Caki2 (cell line): ENCODE data around the gene PCSK2. TPM values are rescaled to one million over a fixed set of nuclear protein-coding genes. Genes with fewer than 3 reads are reported as not detected.

Source experiments
- DNase-seq: peaks from one replicate; pipeline ENCODE4 v3.0.0-alpha.2; 2015; ENCODE audit warnings: low read depth
- in situ Hi-C: cut with HindIII; loops from 2 replicates; pipeline ENCODE4 v1.10.0; 2016; ENCODE audit warnings: low sequenced_read_pairs, low pct_unique_long_range_greater_than_20kb, mixed read lengths
- total RNA-seq: library from RNA; depleted of rRNA; stranded (reverse); fragments of >200 nt; shearing (Covaris generic); gene quantifications from 2 replicates; pipeline ENCODE4 v1.2.3, GENCODE V29; 2014; ENCODE audit warnings: low replicate concordance

The PCSK2 gene
- total RNA-seq, 1 experiment from 2014 or later: 0.91 TPM

DNA sequence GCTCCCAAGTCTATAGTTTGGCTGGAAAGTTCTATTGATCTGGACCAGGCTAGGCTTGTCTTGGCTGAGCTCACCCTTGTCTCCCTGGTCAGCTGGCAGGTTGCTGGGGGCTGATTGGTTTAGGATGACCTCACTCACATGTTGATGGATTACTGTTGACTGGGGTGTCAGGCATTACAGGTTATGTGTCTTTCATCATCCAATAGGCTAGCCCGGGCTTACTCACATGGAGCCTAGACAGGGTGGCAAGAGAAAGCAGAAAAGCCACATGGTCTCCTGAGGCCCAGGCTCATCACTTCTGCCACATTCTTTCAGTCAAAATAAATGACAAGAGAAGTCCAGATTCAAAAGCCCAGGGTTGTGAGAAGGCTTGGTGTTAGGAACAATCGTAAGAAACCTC is 200.8 kb downstream of the PCSK2 start:
- in situ Hi-C loops: loop anchor here (25.0 kb wide), 1 partner anchor 615 kb away; no protein-coding TSS in a partner anchor
- DNase-seq: no peak

DNA sequence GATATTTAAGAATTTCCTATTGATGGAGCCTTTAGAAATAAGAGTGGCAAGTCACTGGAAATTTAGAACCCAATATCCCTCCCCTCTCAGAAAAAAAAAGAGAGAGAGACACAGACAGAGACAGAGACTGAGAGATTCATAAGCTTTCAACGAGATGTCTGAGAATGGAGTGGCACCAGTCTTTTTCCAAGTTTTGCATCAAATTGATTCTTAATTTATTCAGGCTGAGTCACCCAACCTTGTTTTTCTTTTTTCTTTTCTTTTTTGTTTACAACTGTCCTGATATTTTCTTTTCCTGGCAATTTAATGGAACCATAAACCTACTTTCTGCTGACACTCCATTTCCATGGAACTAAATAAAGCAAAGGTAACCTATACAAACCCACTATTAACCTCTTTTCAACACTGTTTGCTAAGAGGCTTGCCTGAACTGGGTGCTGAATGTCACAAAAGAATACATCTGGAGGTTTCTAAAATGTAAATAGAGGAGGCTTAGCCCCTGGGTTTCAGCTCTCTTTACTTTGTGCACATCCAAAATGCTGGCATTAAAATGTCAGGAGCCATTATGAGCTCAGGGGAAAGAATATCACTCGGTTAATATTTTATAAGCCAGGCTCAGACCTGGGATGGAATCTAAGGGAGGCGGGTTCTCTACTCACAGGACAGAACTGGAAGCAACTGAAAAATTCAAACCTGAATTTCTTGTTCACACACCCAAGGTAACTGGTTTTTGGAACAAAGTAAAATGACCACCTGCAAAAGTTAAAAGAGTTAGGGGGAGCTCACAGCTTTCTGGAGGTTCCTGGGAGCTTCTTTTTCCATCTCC is 203.5 kb downstream of the PCSK2 start:
- peak; percentile 14 for DNase-seq
- in situ Hi-C loops: loop anchor here (25.0 kb wide), 1 partner anchor 618 kb away; no protein-coding TSS in a partner anchor

DNA sequence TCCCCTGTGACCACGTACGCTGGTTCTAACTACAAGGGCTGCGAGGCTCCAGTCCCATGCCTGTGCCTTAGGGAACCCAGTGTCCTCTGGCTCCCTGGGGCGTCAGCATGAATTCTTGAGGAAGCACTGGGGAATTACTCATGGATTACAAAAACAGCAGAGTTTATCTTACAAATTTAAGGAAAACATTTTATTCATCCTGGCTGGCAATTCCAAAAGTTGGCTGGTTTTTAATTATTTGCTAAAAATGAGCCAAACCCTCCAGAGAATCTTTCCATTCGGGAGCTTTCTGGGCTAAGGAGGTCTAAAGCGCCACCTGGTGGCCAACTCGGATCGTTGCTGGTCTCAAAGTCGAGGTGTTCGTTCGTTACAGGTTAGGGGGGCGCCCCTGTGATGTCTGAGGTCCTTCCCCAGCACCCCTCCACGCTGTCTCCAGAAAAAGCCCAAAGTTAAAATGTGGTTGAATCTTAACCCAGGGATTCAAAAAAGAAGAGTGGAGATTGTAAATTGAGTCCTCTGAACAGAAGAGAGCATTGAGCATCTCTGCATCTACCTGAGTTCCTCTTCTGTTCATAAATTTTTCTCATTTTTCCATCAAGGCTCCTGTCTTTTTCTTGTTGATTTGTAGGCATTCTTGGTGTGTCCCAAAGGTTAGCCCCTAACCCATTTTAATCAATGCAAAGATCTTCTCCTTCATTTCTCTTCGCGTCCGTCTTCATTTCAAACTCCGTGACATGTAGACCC is 205.0 kb downstream of the PCSK2 start:
- DNase-seq: peak; percentile 71
- in situ Hi-C loops: loop anchor here (25.0 kb wide), 1 partner anchor 619 kb away; no protein-coding TSS in a partner anchor

DNA sequence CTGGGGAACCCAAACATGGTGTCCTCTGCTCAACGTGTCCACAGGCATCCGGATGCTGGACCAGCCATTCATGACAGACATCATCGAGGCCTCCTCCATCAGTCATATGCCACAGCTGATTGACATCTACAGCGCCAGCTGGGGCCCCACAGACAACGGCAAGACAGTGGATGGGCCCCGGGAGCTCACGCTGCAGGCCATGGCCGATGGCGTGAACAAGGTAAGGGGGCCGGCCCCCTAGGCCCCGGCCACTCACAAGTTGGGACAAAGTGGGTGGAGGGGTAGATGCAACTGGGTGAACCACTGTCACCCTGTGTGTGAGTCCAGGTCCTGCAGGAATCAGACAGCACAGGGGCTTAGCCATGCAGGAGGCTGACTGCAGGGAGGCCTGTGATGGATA is 209.8 kb downstream of the PCSK2 start:
- in situ Hi-C loops: loop anchor here (25.0 kb wide), 1 partner anchor 624 kb away; no protein-coding TSS in a partner anchor
- DNase-seq: no peak

DNA sequence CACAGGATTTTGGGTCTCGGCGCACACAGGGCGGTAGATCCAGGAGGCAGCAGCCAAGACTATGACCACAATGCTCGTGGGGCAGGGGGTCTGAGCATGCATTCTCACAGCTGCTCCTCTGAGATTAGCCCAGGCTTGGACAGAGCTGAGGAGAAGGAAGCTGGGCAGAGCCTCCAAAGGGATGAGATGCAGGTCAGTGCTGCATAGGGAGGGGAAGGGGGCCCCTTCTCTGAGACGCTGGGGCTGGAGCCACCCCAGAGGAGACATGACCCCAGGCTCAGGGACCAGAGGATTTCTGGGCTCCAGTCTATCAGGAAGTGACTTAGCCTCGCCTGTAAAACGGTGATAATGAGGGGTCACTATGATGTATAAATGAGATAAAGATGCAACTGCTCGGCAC is 210.4 kb downstream of the PCSK2 start:
- no peak for DNase-seq
- in situ Hi-C loops: loop anchor here (25.0 kb wide), 1 partner anchor 625 kb away; no protein-coding TSS in a partner anchor

DNA sequence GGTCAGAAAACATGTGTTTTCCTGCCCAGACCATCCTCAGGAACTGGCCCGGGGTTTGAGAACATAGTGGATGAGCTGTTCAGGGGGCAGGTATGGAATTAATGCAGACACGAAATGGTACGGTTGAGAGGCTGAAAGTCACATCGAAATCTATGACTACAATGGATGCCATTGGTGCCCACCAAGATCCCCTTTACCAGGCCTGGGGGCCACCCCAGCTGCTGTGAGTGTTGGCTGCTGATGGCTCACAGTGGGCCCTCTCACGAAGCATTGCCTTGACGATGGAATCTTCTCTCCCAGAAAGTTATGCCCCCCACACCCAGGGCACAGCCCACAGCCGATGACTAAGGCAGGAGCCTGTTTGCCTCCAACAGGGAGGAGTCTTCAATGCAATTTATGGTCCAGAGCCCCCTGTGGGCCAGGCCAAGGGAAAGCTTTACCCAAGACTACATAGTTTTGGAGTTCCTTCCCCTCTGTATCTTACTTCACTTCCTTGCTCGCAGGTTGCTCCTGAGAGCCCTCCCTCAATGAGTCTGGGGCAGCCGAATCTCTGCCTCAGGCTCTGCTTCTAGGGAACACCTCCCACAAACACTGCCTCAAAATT is 211.7 kb downstream of the PCSK2 start:
- no peak for DNase-seq
- in situ Hi-C loops: loop anchor here (25.0 kb wide), 1 partner anchor 626 kb away; no protein-coding TSS in a partner anchor

DNA sequence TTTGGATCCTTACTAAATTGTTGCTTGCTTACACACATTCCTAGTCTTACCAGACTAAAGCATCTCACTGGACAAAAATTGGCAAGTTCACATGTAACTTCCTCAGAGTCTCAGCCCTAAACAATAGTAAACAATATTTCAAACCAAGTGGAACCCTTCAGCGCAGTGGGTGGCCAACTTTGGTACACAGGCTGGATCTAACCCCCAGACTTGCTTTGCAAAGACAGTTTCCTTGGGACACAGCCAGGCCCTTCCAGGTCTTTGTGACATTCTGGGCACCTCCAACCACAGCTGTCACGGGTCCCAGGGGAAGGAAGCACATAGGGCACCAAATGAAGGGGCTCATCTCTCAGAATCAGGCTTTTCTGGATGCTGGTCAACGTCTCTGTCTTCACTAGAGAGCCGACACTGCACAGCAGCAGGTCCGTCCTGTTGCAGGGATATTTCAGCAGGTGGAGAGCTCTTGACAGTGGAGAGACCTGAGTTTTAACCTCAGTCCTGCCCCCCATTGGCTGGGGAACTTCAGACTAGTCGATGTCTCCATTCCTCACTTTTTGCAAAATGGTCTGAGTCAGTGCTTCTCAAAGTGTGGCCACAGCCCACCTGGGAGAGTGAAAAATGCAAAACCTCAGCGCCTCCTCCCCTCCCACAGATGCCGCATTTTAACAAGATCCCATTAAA is 212.9 kb downstream of the PCSK2 start:
- DNase-seq: no peak
- in situ Hi-C loops: loop anchor here (25.0 kb wide), 1 partner anchor 627 kb away; no protein-coding TSS in a partner anchor

DNA sequence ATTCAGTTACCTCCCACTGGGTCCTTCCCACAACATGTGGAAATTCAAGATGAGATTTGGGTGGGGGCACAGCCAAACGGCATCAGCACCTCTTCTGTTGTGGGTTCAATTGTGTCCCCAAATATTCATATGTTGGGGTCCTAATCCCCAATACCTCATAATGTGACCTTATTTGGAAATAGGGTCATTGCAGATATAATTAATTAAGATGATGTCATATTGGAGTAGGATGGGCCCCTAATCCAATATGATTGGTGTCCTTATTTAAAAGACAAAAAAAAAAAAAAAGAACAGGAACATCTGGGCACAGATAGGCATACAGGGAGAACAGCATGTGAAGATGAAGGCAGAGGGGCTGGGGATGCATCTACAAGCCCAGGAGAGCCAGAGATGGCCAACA is 214.9 kb downstream of the PCSK2 start:
- in situ Hi-C loops: loop anchor here (25.0 kb wide), 1 partner anchor 629 kb away; no protein-coding TSS in a partner anchor
- no peak for DNase-seq

DNA sequence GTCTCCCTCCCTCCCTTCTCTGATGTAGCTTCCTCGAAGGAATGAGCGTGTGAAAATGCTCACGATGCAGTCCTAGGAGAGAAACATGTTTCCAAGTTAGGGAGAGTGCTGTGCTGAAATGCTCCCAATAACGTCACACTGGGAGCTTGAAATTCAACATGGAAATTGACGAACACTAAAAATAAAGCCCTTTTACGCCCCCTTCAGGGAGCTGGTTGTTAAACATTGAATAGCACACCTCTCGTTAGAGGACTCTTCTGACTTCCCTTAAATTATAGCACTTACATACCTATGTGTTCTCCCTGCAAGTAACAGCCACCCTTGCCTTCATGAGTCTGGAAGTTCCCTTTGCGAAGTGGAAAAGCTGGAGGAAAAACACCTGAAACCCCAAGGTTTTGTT is 215.7 kb downstream of the PCSK2 start:
- in situ Hi-C loops: loop anchor here (25.0 kb wide), 1 partner anchor 630 kb away; no protein-coding TSS in a partner anchor
- no peak for DNase-seq

DNA sequence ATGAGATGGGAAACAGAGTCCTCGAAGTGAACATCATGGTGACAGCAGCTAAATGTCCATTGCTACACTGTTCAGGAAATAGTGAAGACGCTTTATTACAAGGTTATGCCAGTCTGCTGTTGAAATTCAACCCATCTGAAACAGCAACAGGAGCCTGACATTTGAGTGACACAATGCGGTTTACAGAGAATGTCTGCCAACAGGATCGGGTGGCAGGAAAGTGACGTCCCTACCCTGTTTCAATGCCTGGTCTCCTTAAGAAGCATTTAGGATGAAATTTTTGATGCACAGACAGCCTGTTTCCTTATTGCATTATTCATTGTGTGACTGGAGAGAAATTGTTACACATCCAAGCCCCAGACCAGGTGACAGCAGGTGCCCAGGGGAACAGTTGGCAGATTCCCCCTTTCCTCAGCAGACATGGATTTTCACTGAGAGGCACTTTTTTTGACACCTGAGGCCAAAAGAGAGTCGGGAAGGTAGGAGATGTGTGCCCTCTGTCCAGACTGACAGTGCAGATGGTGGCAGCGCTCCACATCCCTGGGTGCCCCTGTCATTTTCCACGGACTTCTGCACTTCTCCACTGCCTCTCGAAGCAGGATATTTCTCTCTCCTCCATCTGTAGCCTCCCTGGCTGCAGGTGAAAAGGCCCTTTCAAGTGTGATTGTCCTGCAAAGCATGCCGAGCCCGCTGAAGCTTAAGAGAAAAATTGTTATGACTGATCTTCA is 216.5 kb downstream of the PCSK2 start:
- no peak for DNase-seq
- in situ Hi-C loops: loop anchor here (25.0 kb wide), 1 partner anchor 631 kb away; no protein-coding TSS in a partner anchor

DNA sequence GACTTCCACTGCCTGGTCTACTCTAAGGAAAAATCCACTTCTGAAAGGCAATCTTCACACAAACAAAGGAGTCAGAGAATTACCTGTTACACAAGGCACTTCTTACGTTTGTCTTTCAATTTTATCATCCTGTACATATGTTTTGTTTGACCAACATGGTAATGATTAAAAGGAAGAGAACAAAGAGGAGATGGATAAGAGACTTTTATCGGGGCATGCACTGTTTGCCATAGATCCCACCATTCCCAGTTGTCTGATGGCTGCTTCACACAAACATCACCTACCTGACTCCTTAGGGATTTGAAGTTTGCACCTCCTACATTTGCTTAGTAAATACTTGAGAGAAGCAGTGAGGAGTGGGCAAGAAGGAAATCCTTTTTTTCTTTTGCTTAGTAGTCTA is 217.3 kb downstream of the PCSK2 start:
- in situ Hi-C loops: loop anchor here (25.0 kb wide), 1 partner anchor 632 kb away; no protein-coding TSS in a partner anchor
- no peak for DNase-seq

DNA sequence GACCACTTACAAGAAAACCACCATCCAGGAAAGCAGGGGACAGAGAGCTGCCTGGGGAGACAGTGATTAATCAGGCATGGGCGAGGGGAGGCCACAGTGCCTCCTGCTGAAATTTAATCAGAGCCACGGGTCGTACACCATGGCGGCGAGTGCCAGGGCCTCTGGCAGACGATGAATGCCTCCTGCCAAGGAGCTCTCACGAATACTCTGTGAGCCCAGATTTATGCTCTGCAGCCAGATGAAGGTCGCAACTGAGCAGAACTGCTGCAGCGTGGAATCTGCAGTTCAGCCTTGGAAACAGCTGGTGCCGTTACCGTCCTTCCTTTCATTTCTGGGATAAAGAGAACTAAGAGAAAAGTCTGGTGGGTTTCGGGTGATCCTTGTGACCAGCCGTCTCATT is 218.7 kb downstream of the PCSK2 start:
- DNase-seq: no peak
- in situ Hi-C loops: loop anchor here (25.0 kb wide), 1 partner anchor 633 kb away; no protein-coding TSS in a partner anchor

DNA sequence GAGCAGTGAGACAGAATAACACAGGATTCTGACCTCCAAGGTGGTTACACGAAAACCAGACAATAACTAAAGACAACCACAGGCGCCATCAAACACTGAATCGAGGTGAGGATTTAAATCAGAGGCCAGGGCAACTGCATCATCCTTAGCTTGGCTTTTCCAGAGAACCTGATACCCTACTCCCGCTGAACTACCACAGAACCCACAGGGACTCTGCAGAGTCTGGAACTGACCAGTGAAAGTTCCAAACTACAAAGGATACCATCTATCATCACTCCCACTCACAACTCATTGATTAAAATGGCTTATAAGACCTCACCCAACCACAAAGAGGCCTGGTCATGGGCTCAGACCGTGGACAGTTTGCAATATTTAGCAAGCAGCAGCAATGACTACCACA is 219.3 kb downstream of the PCSK2 start:
- no peak for DNase-seq
- in situ Hi-C loops: loop anchor here (25.0 kb wide), 1 partner anchor 634 kb away; no protein-coding TSS in a partner anchor

DNA sequence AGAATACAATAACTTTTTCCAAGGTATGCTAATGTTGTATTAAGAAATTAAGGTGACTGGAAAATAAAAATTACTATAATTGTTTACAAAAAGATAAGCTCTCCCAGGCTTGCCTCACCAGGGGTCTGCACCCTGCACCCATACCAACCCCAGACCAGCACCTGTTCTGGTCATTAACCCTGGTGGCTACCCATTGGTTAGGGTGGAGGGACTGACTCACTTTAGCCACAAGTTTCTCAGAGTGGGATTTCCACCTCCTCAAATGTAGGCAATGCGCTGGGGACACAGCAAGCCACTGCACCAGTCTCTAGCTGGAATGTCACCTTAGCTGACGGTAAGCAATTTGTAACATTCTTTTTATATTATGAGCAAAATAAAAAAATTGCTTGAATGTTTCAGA is 221.2 kb downstream of the PCSK2 start:
- DNase-seq: no peak
- in situ Hi-C loops: loop anchor here (25.0 kb wide), 1 partner anchor 636 kb away; no protein-coding TSS in a partner anchor

DNA sequence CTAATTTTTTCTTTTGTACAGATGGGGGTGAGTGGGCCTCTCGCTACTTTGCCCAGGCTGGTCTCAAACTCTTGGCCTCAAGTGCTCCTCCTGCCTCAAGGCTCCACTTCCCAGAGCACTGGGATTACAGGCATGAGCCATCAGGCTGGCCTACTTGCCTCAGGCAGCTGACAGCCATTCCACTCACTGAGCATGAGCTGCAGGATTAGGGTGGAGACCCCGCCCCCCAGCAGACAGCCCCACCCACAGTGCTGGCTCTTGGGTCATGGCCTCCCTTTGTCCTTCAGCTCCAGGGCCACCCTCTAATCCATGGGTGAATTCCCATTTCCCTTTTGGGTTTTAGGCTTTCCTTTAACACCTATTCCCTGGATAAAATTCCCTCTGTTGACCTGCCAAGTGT is 222.2 kb downstream of the PCSK2 start:
- in situ Hi-C loops: loop anchor here (25.0 kb wide), 1 partner anchor 637 kb away; no protein-coding TSS in a partner anchor
- DNase-seq: no peak

DNA sequence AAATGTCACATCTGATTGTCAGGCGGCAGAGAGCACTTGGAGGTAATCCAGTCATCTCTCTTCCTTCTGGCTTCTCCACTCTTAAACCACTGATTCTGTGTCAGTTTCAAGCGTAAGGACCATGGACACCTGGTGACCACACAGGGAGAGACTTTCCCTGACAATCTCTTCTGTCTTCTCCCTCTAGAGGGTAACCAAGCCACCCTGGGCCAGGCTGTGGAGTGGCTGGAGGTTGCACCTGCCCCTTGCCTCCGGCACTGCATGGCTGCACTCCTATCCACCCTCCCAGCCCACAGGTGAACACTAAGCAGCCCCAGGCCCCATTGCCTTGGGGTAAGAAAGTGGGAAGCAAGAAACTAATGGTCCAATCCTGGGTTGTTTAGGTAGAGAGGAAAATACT is 225.6 kb downstream of the PCSK2 start:
- in situ Hi-C loops: no loop called here
- DNase-seq: no peak

DNA sequence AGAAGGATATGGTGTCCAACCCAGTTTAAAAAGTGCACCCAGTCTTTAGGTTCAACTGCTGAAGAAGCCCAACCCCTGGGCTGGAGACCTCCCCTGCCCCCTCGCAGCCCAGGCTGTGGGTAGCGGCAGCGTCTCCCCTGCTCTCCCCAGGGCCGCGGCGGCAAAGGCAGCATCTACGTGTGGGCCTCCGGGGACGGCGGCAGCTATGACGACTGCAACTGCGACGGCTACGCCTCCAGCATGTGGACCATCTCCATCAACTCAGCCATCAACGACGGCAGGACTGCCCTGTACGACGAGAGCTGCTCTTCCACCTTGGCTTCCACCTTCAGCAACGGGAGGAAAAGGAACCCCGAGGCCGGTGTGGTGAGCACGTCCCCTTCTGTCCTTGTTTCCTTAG is 226.8 kb downstream of the PCSK2 start:
- DNase-seq: no peak
- in situ Hi-C loops: no loop called here
